SKM-1 treated with dmso at 0.1 percent for 144 hours (cell line): Measurements from ENCODE around the gene SLC6A7.

Experiments used
- DNase-seq: peaks from one replicate; lab custom pipeline; 2025; ENCODE audit not compliant: unreplicated experiment; lab: John Stamatoyannopoulos, UW

Gene SLC6A7

DNA sequence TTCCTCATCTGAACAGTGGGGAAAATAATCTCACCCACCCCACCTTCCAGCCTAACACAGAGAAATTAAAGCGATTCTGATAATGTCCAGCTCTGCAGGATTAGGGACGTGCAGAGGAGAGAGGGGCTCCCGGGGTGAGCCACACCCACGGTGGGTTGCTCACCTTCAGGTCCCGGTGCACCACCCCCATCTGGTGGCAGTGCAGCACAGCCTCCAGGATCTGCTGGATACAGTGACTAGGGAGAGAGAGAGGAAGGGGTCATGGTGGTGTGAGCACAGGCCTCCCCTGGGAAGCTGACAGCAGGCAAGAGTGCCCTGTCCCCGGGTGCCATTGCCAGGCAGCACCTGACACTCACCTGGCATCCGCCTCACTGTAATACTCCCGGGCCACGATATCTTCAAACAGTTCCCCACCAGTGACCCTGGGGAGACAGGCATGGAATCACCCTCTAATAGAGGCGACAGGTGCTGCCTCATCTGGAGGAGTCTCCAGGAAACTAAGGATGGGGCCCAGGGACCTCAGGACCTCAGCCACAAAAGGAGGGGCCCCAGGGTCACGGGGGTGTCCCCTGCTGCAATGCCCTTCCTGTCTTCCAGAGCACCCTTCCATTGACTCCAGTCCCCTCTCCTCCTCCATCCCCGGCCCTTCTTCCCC lies 66.7 kb downstream of the SLC6A7 start:
- DNase-seq, result no peak

- DNase-seq, result no peak
Observed at GRCh38 chr5:150257424-150257823, 67.6 kb downstream of the SLC6A7 start.

DNA sequence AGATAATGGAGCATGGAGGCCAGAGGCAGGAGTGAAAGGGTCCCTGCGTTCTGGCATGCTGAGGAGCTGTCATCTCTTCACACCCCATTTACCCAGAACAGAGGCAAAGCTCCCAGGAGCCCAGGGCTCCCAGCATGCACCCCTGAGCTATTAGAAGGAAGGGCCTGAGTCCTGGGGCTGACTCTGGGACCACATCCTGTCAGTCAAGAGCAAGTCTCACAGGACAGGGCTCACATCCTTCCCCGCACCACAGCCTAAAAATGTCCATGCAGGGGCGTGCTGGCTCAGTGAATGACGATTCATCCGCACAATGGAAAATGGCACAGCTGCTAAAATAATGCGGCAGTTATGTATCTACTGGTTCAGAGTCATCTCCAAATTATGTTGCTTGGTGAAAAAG lies 68.3 kb downstream of the SLC6A7 start:
- DNase-seq, result no peak
